Measurements from ENCODE around the gene NPBWR2. TPM values are rescaled to one million over a fixed set of nuclear protein-coding genes. Genes with fewer than 3 reads are reported as not detected.

Gene NPBWR2
- total RNA-seq, 6 experiments from 2014 or later: not detected

- Histone ChIP-seq H3K4me3 (peak overlapping the region in 2 of 3 donors; percentile 38 to 50), H3K27ac (no peak overlapping the region), H3K27me3 (peaks cover 0 to 12% of the 10 kb centered on the region in 2 donors), H3K4me1 (peaks cover 0 to 18% (median 1%) of the 10 kb centered on the region in 4 donors), H3K9me3 (no peaks in the 10 kb centered on the region), H3K36me3 (no peaks in the 10 kb centered on the region)
- TF ChIP-seq CTCF (IDR thresholded peaks at IDR 0.05) (no peak), POLR2A (IDR thresholded peaks at IDR 0.05) (no peak)
- 4% methylated on average over 8 of the region's 13 CpGs for WGBS (ENCODE audit: insufficient coverage, low coverage, low lambda C conversion rate, missing lambda C conversion rate)
- DNase-seq (no peak), ATAC-seq (no peak)
- intact Hi-C loops (cut with DNase I): no loop called here
These were observed 24.5 kb downstream of the NPBWR2 start for GRCh38 chr20:64082820-64083377.

GRCh38 chr20:64082126-64082731 is 25.1 kb downstream of the NPBWR2 start:
- H3K4me3 ChIP-seq: no peak overlapping the region
- no peaks in the 10 kb centered on the region for H3K9me3 ChIP-seq
- intact Hi-C loops (cut with DNase I): no loop called here
- peaks cover 0 to 18% (median 1%) of the 10 kb centered on the region in 4 donors for H3K4me1 ChIP-seq
- peaks cover 0 to 12% of the 10 kb centered on the region in 2 donors for H3K27me3 ChIP-seq
- no peak for ATAC-seq
- TF ChIP-seq POLR2A (IDR thresholded peaks at IDR 0.05) (no peak), CTCF (IDR thresholded peaks at IDR 0.05) (no peak)
- no peaks in the 10 kb centered on the region for H3K36me3 ChIP-seq
- WGBS (ENCODE audit: insufficient coverage, low coverage, low lambda C conversion rate, missing lambda C conversion rate): 18% methylated on average over 11 of the region's 13 CpGs
- no peak for DNase-seq
- H3K27ac ChIP-seq: no peak overlapping the region

GRCh38 chr20:64081624-64081964 is 25.8 kb downstream of the NPBWR2 start:
- DNase-seq (no peak), ATAC-seq (no peak)
- H3K4me1 ChIP-seq: peaks cover 0 to 18% (median 1%) of the 10 kb centered on the region in 4 donors

GRCh38 chr20:64080813-64081623 is 26.3 kb downstream of the NPBWR2 start:
- Histone ChIP-seq H3K4me3 (peak overlapping the region in 1 of 3 donors; percentile 63), H3K9me3 (no peaks in the 10 kb centered on the region), H3K4me1 (peaks cover 0 to 18% (median 1%) of the 10 kb centered on the region in 4 donors), H3K27ac (no peak overlapping the region), H3K36me3 (no peaks in the 10 kb centered on the region), H3K27me3 (peaks cover 0 to 12% of the 10 kb centered on the region in 2 donors)
- ATAC-seq: no peak
- 47% methylated on average over 5 of the region's 17 CpGs for WGBS (ENCODE audit: insufficient coverage, low coverage, low lambda C conversion rate, missing lambda C conversion rate)
- DNase-seq: peak in 1 of 3 donors; percentile 31
- TF ChIP-seq CTCF (IDR thresholded peaks at IDR 0.05) (no peak), POLR2A (IDR thresholded peaks at IDR 0.05) (no peak)
- intact Hi-C loops (cut with DNase I): no loop called here

More at GRCh38 chr20:64081624-64081964, 25.8 kb downstream of the NPBWR2 start:
- H3K4me3 ChIP-seq: no peak overlapping the region
- intact Hi-C loops (cut with DNase I): no loop called here
- no peaks in the 10 kb centered on the region for H3K36me3 ChIP-seq
- H3K27me3 ChIP-seq: peaks cover 0 to 12% of the 10 kb centered on the region in 2 donors
- H3K9me3 ChIP-seq: no peaks in the 10 kb centered on the region
- H3K27ac ChIP-seq: no peak overlapping the region
- WGBS (ENCODE audit: insufficient coverage, low coverage, low lambda C conversion rate, missing lambda C conversion rate): 94% methylated on average over 3 of the region's 6 CpGs
- TF ChIP-seq POLR2A (IDR thresholded peaks at IDR 0.05) (no peak), CTCF (IDR thresholded peaks at IDR 0.05) (no peak)

Data from right lobe of liver (tissue), 6 donors.